K562 (cell line): Measurements from ENCODE around the gene FARSB. TPM values are rescaled to one million over a fixed set of nuclear protein-coding genes. Genes with fewer than 3 reads are reported as not detected.

Source experiments
- ATAC-seq: fragments of 200-7000 bp; cut with Tn5 transposase; 3 replicates; pipeline ENCODE4 v1.9.1; 2020; ENCODE audit warnings: moderate library complexity
- BruUV-seq: library from RNA; stranded (reverse); fragments of 400-500 nt; replicated peaks from 2 replicates; lab custom pipeline; 2021; lab: Mats Ljungman, UMichigan
- CTCF ChIA-PET: fragments of 300-600 bp; formaldehyde crosslinking; extraction: SDS; loops from one replicate; lab custom pipeline; 2021; ENCODE audit warnings: low intra/inter-chr PET ratio; lab: Yijun Ruan, JAX
- POLR2A ChIA-PET: fragments of 300-600, 350-650 bp; sonication (Branson Sonifier 250); formaldehyde crosslinking; extraction: SDS; loops from one replicate; lab custom pipeline; 2021; ENCODE audit warnings: antibody characterized with exemption, inconsistent platforms; lab: Yijun Ruan, JAX
- DNase-seq, 4 experiments: peaks; one replicate each; pipeline versions ENCODE4 v3.0.0 to v3.0.0-alpha.2; 2011 to 2018; ENCODE audit warnings: low spot score in 3 of 4, mixed read lengths in 3 of 4; ENCODE audit errors: extremely low read depth in 1 of 4
- FAIRE-seq: peaks from 2 replicates; lab custom pipeline; 2011; peaks lifted over from hg19 to GRCh38; lab: Jason Lieb, UNC
- H2AFZ ChIP-seq: 2 replicates; pipeline ENCODE4 v1.6.0; 2011; ENCODE audit warnings: low read depth, low read length, control low read depth, inconsistent platforms
- H3K27ac ChIP-seq: fragments of 200-600 bp; 3 replicates; pipeline ENCODE4 v1.8.0; 2011; ENCODE audit warnings: low read depth, mild to moderate bottlenecking, control low read depth, inconsistent platforms, low read length, moderate library complexity, mixed read lengths; ENCODE audit errors: extremely low read depth
- H3K27me3 ChIP-seq, 2 experiments: fragments of 300-600 bp in 1 of 2; 2 replicates in 1 of 2; 3 replicates in 1 of 2; pipeline versions ENCODE4 v1.6.0 to v1.8.0; 2011; ENCODE audit warnings: inconsistent platforms in 2 of 2, low read length in 2 of 2, mild to moderate bottlenecking in 1 of 2, mixed read lengths in 1 of 2, moderate library complexity in 1 of 2; ENCODE audit not compliant: control insufficient read depth in 2 of 2, insufficient read depth in 2 of 2
- H3K36me3 ChIP-seq: fragments of 300-600 bp; 3 replicates; pipeline ENCODE4 v1.8.0; 2011; ENCODE audit warnings: mild to moderate bottlenecking, low read length, inconsistent platforms; ENCODE audit not compliant: control insufficient read depth, insufficient read depth
- H3K4me1 ChIP-seq, 2 experiments: fragments of 200-600 bp in 1 of 2; replicated peaks in 1 of 2; 2 replicates in 1 of 2; 3 replicates in 1 of 2; pipeline versions ENCODE4 v1.5.1 to v1.8.0; 2011; ENCODE audit warnings: inconsistent platforms in 2 of 2, low read length in 2 of 2, mild to moderate bottlenecking in 1 of 2, mixed read lengths in 1 of 2, moderate library complexity in 1 of 2; ENCODE audit not compliant: control insufficient read depth in 2 of 2, insufficient read depth in 2 of 2
- H3K4me2 ChIP-seq: 2 replicates; pipeline ENCODE4 v1.6.1; 2011; ENCODE audit warnings: low read length, control low read depth, inconsistent platforms, mixed read lengths; ENCODE audit not compliant: insufficient read depth
- H3K4me3 ChIP-seq: fragments of 200-600 bp; sonication (generic), shearing (Covaris generic); 2 replicates; pipeline ENCODE4 v1.5.1; 2016; ENCODE audit warnings: control low read depth, inconsistent platforms
- H3K79me2 ChIP-seq: fragments of 200-600 bp; 3 replicates; pipeline ENCODE4 v1.8.0; 2011; ENCODE audit warnings: low read length, inconsistent platforms; ENCODE audit not compliant: control insufficient read depth, insufficient read depth
- H3K9ac ChIP-seq, 2 experiments: 2 replicates each; pipeline versions ENCODE4 v1.6.0 to v1.6.1; 2011; ENCODE audit warnings: low read depth in 2 of 2, low read length in 2 of 2, control low read depth in 1 of 2, inconsistent platforms in 1 of 2, mild to moderate bottlenecking in 1 of 2, mixed read lengths in 1 of 2; ENCODE audit not compliant: insufficient read depth in 1 of 2
- H3K9me1 ChIP-seq: one replicate; pipeline ENCODE4 v1.6.0; 2011; ENCODE audit warnings: inconsistent platforms, mild to moderate bottlenecking, low read length, moderate library complexity; ENCODE audit not compliant: control insufficient read depth, insufficient read depth
- H3K9me3 ChIP-seq: replicated peaks from 2 replicates; pipeline ENCODE4 v1.5.1; 2011; ENCODE audit warnings: low read depth, low read length, inconsistent platforms; ENCODE audit not compliant: control insufficient read depth, insufficient read depth
- H4K20me1 ChIP-seq: replicated peaks from 2 replicates; pipeline ENCODE4 v1.6.1; 2011; ENCODE audit warnings: low read length, inconsistent platforms, mixed read lengths; ENCODE audit not compliant: control insufficient read depth, insufficient read depth
- CBX2 ChIP-seq: fragments of 200-600 bp; sonication (generic); IDR thresholded peaks from one replicate; pipeline ENCODE4 v1.6.1; 2012; ENCODE audit warnings: mild to moderate bottlenecking, low read length, inconsistent platforms; ENCODE audit not compliant: insufficient read depth, poor library complexity, severe bottlenecking
- HMGN3 ChIP-seq: IDR thresholded peaks from 2 replicates; pipeline ENCODE4 v1.6.1; 2011; ENCODE audit warnings: borderline replicate concordance, low read depth, mild to moderate bottlenecking, mixed read lengths, low read length; ENCODE audit not compliant: insufficient read length; ENCODE audit errors: extremely low read depth
- KLF13 ChIP-seq: fragments of 450-650 bp; IDR thresholded peaks from 2 replicates; pipeline ENCODE4 v1.6.1; 2016; ENCODE audit warnings: missing genetic modification characterization, low read depth, mild to moderate bottlenecking, missing compliant biosample characterization, moderate library complexity, borderline replicate concordance
- RBM25 ChIP-seq: fragments of 200-400 bp; formaldehyde crosslinking; IDR thresholded peaks from 2 replicates; pipeline ENCODE4 v1.6.1; 2018; ENCODE audit warnings: low read length, low read depth, moderate library complexity; ENCODE audit not compliant: severe bottlenecking
- TCF7L2 ChIP-seq: fragments of 150-350 bp; IDR thresholded peaks from 2 replicates; pipeline ENCODE4 v1.6.1; 2016; ENCODE audit warnings: low read depth, mild to moderate bottlenecking, low read length, moderate library complexity
- ZC3H11A ChIP-seq: IDR thresholded peaks from 2 replicates; pipeline ENCODE4 v1.6.1; 2012; ENCODE audit warnings: low read depth, low read length, improper control_type of control experiment
- ZNF124 ChIP-seq: sonication (generic); formaldehyde crosslinking; IDR thresholded peaks from 2 replicates; pipeline ENCODE4 v1.8.1; 2022; ENCODE audit warnings: missing genetic modification reagents
- WGBS: fragments of 100-300 bp; shearing (Covaris generic); methylation state at CpG from one replicate; pipeline ENCODE4 v1.1.6; 2016; ENCODE audit warnings: low coverage, mixed read lengths; ENCODE audit not compliant: insufficient coverage; ENCODE audit errors: missing lambda C conversion rate; 5-methylcytosine and 5-hydroxymethylcytosine counted together
- in situ Hi-C: fragments of 300-500 bp; cut with MboI; formaldehyde crosslinking; loops from 4 replicates; pipeline ENCODE4 v1.15.0; 2018; ENCODE audit warnings: inconsistent platforms, mixed read lengths
- intact Hi-C: fragments of 100-400 bp; cut with micrococcal nuclease; formaldehyde crosslinking; loops from 2 replicates; pipeline ENCODE4 v1.14.2; 2022
- polyA plus RNA-seq, 8 experiments: library from polyadenylated mRNA; depleted of rRNA in 4 of 8; stranded (reverse) in 5 of 8; unstranded in 3 of 8; fragments of >200 nt; fragmentation: Nextera tagmentation in 2 of 8; fragmentation: Illumina TruSeq in 1 of 8; extraction: Ambion mirVana in 2 of 8; extraction: Trizol in 1 of 8; gene quantifications; 2 replicates each; pipeline versions ENCODE4 v1.2.1 to v1.2.3, GENCODE V29; 2011 to 2014; ENCODE audit warnings: inconsistent platforms in 1 of 8, missing spikeins in 1 of 8
- total RNA-seq, 7 experiments: library from RNA; depleted of rRNA in 6 of 7; stranded (reverse); fragments of >200 nt in 6 of 7; fragmentation: Illumina TruSeq in 2 of 7; extraction: Trizol in 2 of 7; gene quantifications; 2 replicates each; pipeline versions ENCODE4 v1.2.1 to v1.2.3, GENCODE V29; 2011 to 2021; ENCODE audit warnings: low replicate concordance in 1 of 7

FARSB gene
- total and polyA plus RNA-seq, 9 of the 15 experiments (the other 6 are each of a cell fraction or from before 2014, with no cell fraction given): 26.6 to 171 (median 55.7) TPM

DNA sequence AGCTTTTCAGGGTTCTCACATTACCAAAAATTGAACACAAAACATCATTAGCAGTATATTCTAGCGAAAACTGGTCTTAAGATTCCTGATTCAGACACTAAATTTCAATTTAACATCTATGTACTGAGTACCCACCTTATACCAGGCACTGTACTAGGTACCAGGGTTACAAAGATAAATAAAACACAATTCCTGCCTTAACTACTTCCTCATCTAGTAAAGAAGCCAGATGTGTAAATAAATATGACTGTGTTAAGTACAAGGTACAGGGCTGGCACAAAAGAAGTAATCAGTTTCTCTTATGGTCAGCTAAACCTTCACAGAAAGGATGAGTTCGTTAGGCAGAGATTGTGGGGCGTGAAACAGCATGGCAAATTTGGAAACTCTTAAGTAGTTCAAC is 6.1 kb downstream of the FARSB start:
- Histone ChIP-seq H3K4me1 (peaks cover 3 to 5% of the 10 kb centered on the region in 2 experiments; a peak in 3 of 5 replicates), H3K4me3 (no peak overlapping the region), H4K20me1 (no peaks in the 10 kb centered on the region), H3K9ac (no peak overlapping the region), H3K9me3 (no peaks in the 10 kb centered on the region), H2AFZ (no peak overlapping the region), H3K27me3 (no peaks in the 10 kb centered on the region), H3K9me1 (no peaks in the 10 kb centered on the region), H3K36me3 (peaks cover 78% of the 10 kb centered on the region), H3K4me2 (no peak overlapping the region), H3K27ac (no peak overlapping the region), H3K79me2 (peaks cover 76% of the 10 kb centered on the region)
- ChIA-PET POLR2A (no interaction called here), CTCF (no interaction called here)
- BruUV-seq: no TSS peak
- DNase-seq (no peak), FAIRE-seq (no peak), ATAC-seq (no peak)
- in situ Hi-C loops: no loop called here
- TF ChIP-seq KLF13 (tag) (no peak), RBM25 (peak; percentile 58)
- 90% methylated on average over 3 of the region's 3 CpGs for WGBS
- intact Hi-C loops: no loop called here

DNA sequence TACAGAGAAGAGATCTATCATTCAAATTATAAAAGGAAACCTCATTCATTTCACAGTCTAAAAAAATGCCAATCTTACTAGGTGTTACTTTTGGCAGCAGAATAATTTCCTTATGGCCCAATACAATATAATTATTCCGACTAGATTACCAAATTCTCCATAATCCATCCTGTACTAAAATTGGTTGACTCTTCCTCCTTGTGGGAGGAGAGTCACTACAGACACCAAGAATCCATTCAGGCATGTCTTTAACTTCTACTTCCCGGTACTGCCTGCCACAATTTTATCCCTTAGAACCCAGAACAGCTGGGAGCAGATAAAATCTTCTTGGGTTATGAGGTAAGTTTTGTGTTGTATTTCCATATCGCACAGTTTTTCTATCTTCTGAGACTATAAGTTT is 9.9 kb downstream of the FARSB start:
- peaks cover 51% of the 10 kb centered on the region for H3K79me2 ChIP-seq

More for the DNA sequence above, 9.9 kb downstream of the FARSB start:
- no peaks in the 10 kb centered on the region for H3K9me3 ChIP-seq
- H4K20me1 ChIP-seq: no peaks in the 10 kb centered on the region
- no peak overlapping the region for H2AFZ ChIP-seq
- no peak for DNase-seq
- H3K9ac ChIP-seq: no peak overlapping the region
- no peak for FAIRE-seq
- no peak overlapping the region for H3K4me3 ChIP-seq
- H3K36me3 ChIP-seq: peaks cover 87% of the 10 kb centered on the region
- in situ Hi-C loops: no loop called here
- POLR2A ChIA-PET: no interaction called here
- WGBS: 44% methylated on average over 3 of the region's 3 CpGs
- no peak overlapping the region for H3K4me2 ChIP-seq
- TF ChIP-seq CBX2: no peak
- TF ChIP-seq HMGN3: no peak
- TF ChIP-seq ZC3H11A: no peak
- TF ChIP-seq ZNF124 (CRISPR knock-in tag): no peak
- TF ChIP-seq TCF7L2: no peak
- TF ChIP-seq, all 486 proteins: peak for 0
- Histone ChIP-seq H3K9me1 (no peaks in the 10 kb centered on the region), H3K27me3 (no peaks in the 10 kb centered on the region), H3K27ac (no peak overlapping the region), H3K4me1 (no peaks in the 10 kb centered on the region; a peak in 2 of 5 replicates)
- ATAC-seq: peak; percentile 42; the same call in 1 of the 3 replicates
- CTCF ChIA-PET: no interaction called here
- BruUV-seq: no TSS peak
- intact Hi-C loops: no loop called here
